Heart left ventricle (tissue), 16 donors: Measurements from ENCODE around the gene IRX1. TPM values are rescaled to one million over a fixed set of nuclear protein-coding genes. Genes with fewer than 3 reads are reported as not detected.

Experiments used
- ATAC-seq, 4 donors: fragments of 200-7000 bp; cut with Tn5 transposase; one replicate each; pipeline ENCODE4 v1.9.1; 2020 to 2022; ENCODE audit warnings: moderate library complexity in 4 of 4, mild to moderate bottlenecking in 3 of 4, moderate number of reproducible peaks in 1 of 4
- DNase-seq, 5 donors: peaks; one replicate each; pipeline ENCODE4 v3.0.0-alpha.2; 2020
- H3K27ac ChIP-seq, 12 donors: fragments of 200-600 bp; sonication (generic) in 4 of 12; one replicate each; pipeline versions ENCODE4 v1.5.0 to v1.8.0; 2016 to 2022; ENCODE audit warnings: mild to moderate bottlenecking in 2 of 12
- H3K27me3 ChIP-seq, 9 donors: fragments of 200-600 bp; sonication (generic) in 2 of 9; one replicate each; pipeline versions ENCODE4 v1.5.1 to v1.8.0; 2016 to 2022; ENCODE audit warnings: mild to moderate bottlenecking in 3 of 9
- H3K36me3 ChIP-seq, 9 donors: fragments of 200-600 bp; sonication (generic) in 2 of 9; one replicate each; pipeline versions ENCODE4 v1.5.0 to v1.8.0; 2018 to 2022; ENCODE audit warnings: mild to moderate bottlenecking in 2 of 9
- H3K4me1 ChIP-seq, 12 donors: fragments of 200-600 bp; sonication (generic) in 4 of 12; one replicate each; pipeline versions ENCODE4 v1.5.0 to v1.8.0; 2016 to 2022; ENCODE audit warnings: mild to moderate bottlenecking in 3 of 12
- H3K4me3 ChIP-seq, 12 donors: fragments of 200-600 bp; sonication (generic) in 4 of 12; one replicate each; pipeline versions ENCODE4 v1.5.0 to v1.8.0; 2017 to 2022; ENCODE audit warnings: mild to moderate bottlenecking in 9 of 12, moderate library complexity in 4 of 12
- H3K9me3 ChIP-seq, 12 donors: fragments of 200-600 bp; sonication (generic) in 4 of 12; one replicate each; pipeline versions ENCODE4 v1.5.0 to v1.8.0; 2016 to 2022; ENCODE audit warnings: mild to moderate bottlenecking in 1 of 12
- CTCF ChIP-seq, 12 donors: fragments of 200-600 bp; sonication (generic) in 4 of 12; IDR thresholded peaks; one replicate each; pipeline versions ENCODE4 v1.5.0 to v1.8.0; 2018 to 2022; ENCODE audit warnings: antibody characterized with exemption in 12 of 12, mild to moderate bottlenecking in 5 of 12
- POLR2A ChIP-seq, 2 donors: fragments of 450-650 bp; IDR thresholded peaks; one replicate each; pipeline ENCODE4 v1.6.1; 2017; ENCODE audit warnings: antibody characterized with exemption in 2 of 2, mild to moderate bottlenecking in 2 of 2, moderate library complexity in 2 of 2
- WGBS, 4 donors: extraction: QIAGEN DNeasy Blood & Tissue Kit in 2 of 4; methylation state at CpG; one replicate each; pipeline versions ENCODE4 v1.1.5 to v1.1.7; 2013 to 2018; 5-methylcytosine and 5-hydroxymethylcytosine counted together
- intact Hi-C, 10 donors: fragments of 100-400 bp; cut with DNase I; formaldehyde crosslinking; loops; one replicate each; pipeline versions ENCODE4 v1.11.1 to v1.14.2; 2022
- polyA plus RNA-seq, 2 donors: library from polyadenylated mRNA; stranded (reverse); fragments of 200-250 nt; gene quantifications; one replicate each; pipeline ENCODE4 v1.2.3, GENCODE V29; 2013
- total RNA-seq, 9 donors: library from RNA; depleted of rRNA in 2 of 9; stranded (reverse); fragments of >200 nt in 2 of 9; fragmentation: NEBNext Ultra II Directional in 3 of 9; extraction: Animal tissue kit (Norgen Biotek cat#: 25700) in 3 of 9; gene quantifications; one replicate each; pipeline versions ENCODE4 v1.1.0 to v1.2.4, GENCODE V29; 2016 to 2023
- donor health status: ischemic (EF 13 %, LVEDD 7.1; RV severe dilation, severe dysfunction).
- donor health status: healthy with polysubstance abuse.
- donor health status: DM: no; HTN: yes; CAD: no.
- donor health status: DM: no; HTN: no; CAD: no.
- donor health status: ischemic (EF 25% LVEDD 6.9; RV normal size, moderate dysfunction).
- donor health status: ischemic (EF 25% LVEDD 5.7; RV mildly dilated, moderate dysfunction).
- donor health status: healthy.
- donor health status: DM: yes; HTN: yes; CAD: no.
- donor health status: ischemic (EF 35%, LVEDD 5.7; RV mildly dilated, moderate dysfunction).
- donor health status: nonischemic (EF 11% LVEDD 7.7; RV severe dilation, severe dysfunction).
- donor health status: DM: yes; HTN: yes; CAD: no.
- donor health status: PGD.
- donor health status: ischemic (EF 29% LVEDD 5.4; RV normal size, mild dysfunction).
- donor health status: nonischemic (EF 23%, LVEDD 6.1; RV moderate dilation, normal function).

IRX1 gene
- total and polyA plus RNA-seq, 11 donors: 0.15 to 1.5 (median 0.34) TPM; not detected in 1

DNA sequence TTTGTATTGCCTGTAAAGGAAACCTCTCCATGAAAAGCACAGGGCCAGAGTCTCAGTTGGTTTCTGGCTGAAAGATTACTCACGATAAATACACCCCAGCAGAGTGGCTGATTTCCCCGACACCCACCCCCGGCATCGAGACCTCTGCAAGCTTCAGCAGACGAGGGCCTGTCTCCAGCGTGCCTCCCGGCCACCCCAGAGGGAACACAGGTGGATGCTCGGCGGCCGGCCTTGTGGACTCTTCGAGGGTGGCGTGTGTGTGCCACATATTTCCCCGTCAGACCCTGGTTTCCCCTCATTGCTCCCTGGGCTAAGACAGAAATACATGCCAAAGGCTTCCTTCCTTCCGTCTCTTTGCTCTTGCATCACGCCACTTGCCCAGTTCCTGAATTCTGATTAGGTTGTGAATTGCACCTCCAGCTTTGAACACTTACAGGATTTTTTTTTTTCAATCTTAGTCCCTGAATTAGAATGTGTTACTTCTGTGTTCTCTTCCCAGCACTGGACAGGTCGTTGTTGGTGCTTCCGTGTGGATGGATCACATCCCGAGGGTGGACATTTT, 13.6 kb downstream of the IRX1 start:
- no peak for ATAC-seq
- intact Hi-C loops: loop anchor here in 2 of 10 donors (10.0 kb wide), 2 partner anchors 854 to 1844 kb away; partner anchors contain the start of gene IRX2 (in 2 of the 2)
- H3K27me3 ChIP-seq: peaks cover 9 to 74% (median 27%) of the 10 kb centered on the region in 9 donors
- H3K9me3 ChIP-seq: no peaks in the 10 kb centered on the region
- WGBS, 4 donors: 74 to 80% (median 77%) methylated on average over 18 of the region's 18 CpGs
- no peaks in the 10 kb centered on the region for H3K36me3 ChIP-seq
- H3K27ac ChIP-seq: no peak overlapping the region
- no peak overlapping the region for H3K4me3 ChIP-seq
- no peak for TF ChIP-seq POLR2A (IDR thresholded peaks at IDR 0.05)
- no peak for TF ChIP-seq CTCF (IDR thresholded peaks at IDR 0.05)
- peaks cover 0 to 7% (median 0%) of the 10 kb centered on the region in 12 donors for H3K4me1 ChIP-seq
- DNase-seq: no peak

DNA sequence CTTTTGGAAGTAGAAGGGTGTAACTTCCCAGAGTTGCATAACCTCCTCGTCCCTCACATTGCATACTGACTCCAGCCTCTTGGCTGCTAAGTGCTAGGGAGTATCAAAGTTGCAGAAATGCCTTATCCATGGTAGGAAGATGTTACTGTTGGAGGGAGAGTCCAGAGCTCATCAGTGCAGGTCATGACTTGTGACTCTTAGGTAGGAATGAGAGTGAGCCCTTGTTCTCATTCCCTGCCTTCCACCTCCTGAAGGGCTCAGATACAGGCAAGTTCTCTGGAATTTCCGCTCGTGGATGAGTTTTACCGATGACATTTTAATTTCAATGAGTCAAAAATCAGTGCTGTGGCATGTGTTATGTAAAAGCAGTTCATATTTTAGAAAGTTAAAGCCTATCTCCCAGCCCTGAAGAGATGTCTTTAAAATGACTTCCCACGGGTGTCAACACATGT, 17.0 kb downstream of the IRX1 start:
- DNase-seq (no peak), ATAC-seq (no peak)
- Histone ChIP-seq H3K4me1 (no peaks in the 10 kb centered on the region), H3K9me3 (no peaks in the 10 kb centered on the region), H3K27me3 (peaks cover 0 to 64% (median 7%) of the 10 kb centered on the region in 9 donors), H3K36me3 (no peaks in the 10 kb centered on the region), H3K27ac (no peak overlapping the region), H3K4me3 (no peak overlapping the region)
- WGBS, 4 donors: 49 to 59% (median 55%) methylated on average over 5 of the region's 5 CpGs
- intact Hi-C loops: loop anchor here in 1 of 10 donors (10.0 kb wide), 1 partner anchor 682 kb away; no protein-coding TSS in a partner anchor
- TF ChIP-seq CTCF (IDR thresholded peaks at IDR 0.05) (no peak), POLR2A (IDR thresholded peaks at IDR 0.05) (no peak)

DNA sequence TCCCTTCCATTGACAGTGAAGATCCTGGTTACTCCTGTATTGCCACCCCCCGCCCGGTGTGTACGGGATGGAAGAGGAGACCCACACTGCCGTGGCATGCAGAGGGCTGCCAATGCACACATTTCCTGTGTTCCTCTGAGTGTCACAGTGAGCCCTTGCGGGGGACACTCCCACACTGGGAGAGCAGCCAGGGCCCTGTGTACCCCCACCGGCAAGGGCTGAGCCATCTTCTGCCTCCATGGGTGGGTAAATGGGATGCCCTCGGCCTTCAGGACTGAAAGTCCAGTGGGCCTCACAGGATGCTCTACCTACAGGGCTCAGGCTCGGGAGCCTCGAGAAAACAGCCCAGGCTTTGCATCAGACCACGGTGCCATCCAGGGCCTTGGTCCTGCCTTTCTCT, 18.1 kb downstream of the IRX1 start:
- ATAC-seq (no peak), DNase-seq (no peak)
- H3K4me1 ChIP-seq: no peaks in the 10 kb centered on the region
- H3K27ac ChIP-seq: no peak overlapping the region
- H3K27me3 ChIP-seq: peaks cover 0 to 62% (median 0%) of the 10 kb centered on the region in 9 donors
- no peaks in the 10 kb centered on the region for H3K9me3 ChIP-seq
- no peak for TF ChIP-seq POLR2A (IDR thresholded peaks at IDR 0.05)
- no peak for TF ChIP-seq CTCF (IDR thresholded peaks at IDR 0.05)
- no peaks in the 10 kb centered on the region for H3K36me3 ChIP-seq
- no peak overlapping the region for H3K4me3 ChIP-seq
- intact Hi-C loops: loop anchor here in 1 of 10 donors (10.0 kb wide), 1 partner anchor 681 kb away; no protein-coding TSS in a partner anchor
- WGBS, 4 donors: 74 to 82% (median 79%) methylated on average over 10 of the region's 10 CpGs

DNA sequence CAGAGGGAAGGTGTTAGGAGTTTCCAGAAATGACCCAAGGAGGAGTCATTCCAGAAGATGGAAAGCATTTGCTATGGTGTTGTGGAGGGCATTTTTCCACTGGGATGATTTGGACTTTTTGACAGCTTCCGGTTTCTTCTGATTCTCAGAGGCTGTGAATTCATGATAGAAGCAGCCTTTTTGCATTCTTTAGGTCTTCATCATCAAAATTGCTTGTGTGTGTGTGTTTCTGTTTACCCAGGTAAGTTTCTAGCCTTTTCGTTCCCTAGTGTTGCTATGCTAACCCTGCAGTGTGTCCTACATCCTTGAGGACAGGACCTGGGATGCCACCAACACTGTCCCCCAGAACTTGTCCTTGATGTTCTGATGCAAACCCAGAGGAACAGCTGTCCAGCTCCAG, 19.6 kb downstream of the IRX1 start:
- Histone ChIP-seq H3K36me3 (no peaks in the 10 kb centered on the region), H3K4me3 (no peak overlapping the region), H3K27ac (no peak overlapping the region), H3K27me3 (peaks cover 0 to 49% (median 0%) of the 10 kb centered on the region in 9 donors), H3K4me1 (no peaks in the 10 kb centered on the region), H3K9me3 (no peaks in the 10 kb centered on the region)
- 70 to 76% (median 74%) methylated on average over 2 of the region's 2 CpGs for WGBS, 4 donors
- DNase-seq: no peak
- intact Hi-C loops: loop anchor here in 2 of 10 donors (5.0 to 10.0 kb wide), 2 partner anchors 680 to 1233 kb away; no protein-coding TSS in a partner anchor
- ATAC-seq: no peak
- TF ChIP-seq CTCF (IDR thresholded peaks at IDR 0.05) (no peak), POLR2A (IDR thresholded peaks at IDR 0.05) (no peak)
